ENCODE measurements around the gene DDX39B. TPM values are rescaled to one million over a fixed set of nuclear protein-coding genes. Genes with fewer than 3 reads are reported as not detected.

DDX39B gene
- total and polyA plus RNA-seq, 9 of the 15 experiments (the other 6 are each of a cell fraction or from before 2014, with no cell fraction given) = 479 to 869 (median 592) TPM

GRCh38 chr6:31546958-31547726 is 5.3 kb upstream of the DDX39B start, which contains the start of gene NFKBIL1 (continued):
- TF ChIP-seq HMBOX1 (IDR thresholded peaks at IDR 0.05) = peak; percentile 47; the same call in 1 of the 2 replicates
- TF ChIP-seq THRB (CRISPR knock-in tag; conservative IDR thresholded peaks at IDR 0.05) = no peak; the same call in 1 of the 2 replicates
- TF ChIP-seq FOXJ2 (tag; IDR thresholded peaks at IDR 0.05) = no peak; the same call in 1 of the 2 replicates
- TF ChIP-seq GATA2 (CRISPR knock-in tag; IDR thresholded peaks at IDR 0.05) = no peak
- TF ChIP-seq FUS (optimal IDR thresholded peaks at IDR 0.05; ENCODE audit: low read depth, low read length) = no peak
- no peak for TF ChIP-seq ZNF77 (CRISPR knock-in tag; IDR thresholded peaks at IDR 0.05)
- no peak for TF ChIP-seq ZBTB34 (CRISPR knock-in tag; IDR thresholded peaks at IDR 0.05)
- no peak for TF ChIP-seq CTCFL (IDR thresholded peaks at IDR 0.05; ENCODE audit: borderline replicate concordance, insufficient read depth, low read depth, low read length, poor library complexity, severe bottlenecking)
- no peak for TF ChIP-seq ARID4B (CRISPR knock-in tag; IDR thresholded peaks at IDR 0.05)
- no peak for TF ChIP-seq RFX7 (CRISPR knock-in tag; IDR thresholded peaks at IDR 0.05)
- no peak; the same call in 1 of the 2 replicates for TF ChIP-seq STAG1 (CRISPR knock-in tag; IDR thresholded peaks at IDR 0.05; ENCODE audit: borderline replicate concordance)
- TF ChIP-seq CEBPZ (IDR thresholded peaks at IDR 0.05; ENCODE audit: borderline replicate concordance, low read depth, low read length) = 0 out of 2 replicates have a peak, but pooled peaks have one; percentile 3
